Measurements from ENCODE around the gene SPTSSA. TPM values are rescaled to one million over a fixed set of nuclear protein-coding genes. Genes with fewer than 3 reads are reported as not detected.
"Not testable (repeated sequence)": the region's sequence is repeated elsewhere in the genome, so short reads cannot be mapped to it uniquely, and the experiment has no call there.

SPTSSA gene
- total and polyA plus RNA-seq, 12 donors = 20.6 to 205 (median 55.3) TPM

DNA sequence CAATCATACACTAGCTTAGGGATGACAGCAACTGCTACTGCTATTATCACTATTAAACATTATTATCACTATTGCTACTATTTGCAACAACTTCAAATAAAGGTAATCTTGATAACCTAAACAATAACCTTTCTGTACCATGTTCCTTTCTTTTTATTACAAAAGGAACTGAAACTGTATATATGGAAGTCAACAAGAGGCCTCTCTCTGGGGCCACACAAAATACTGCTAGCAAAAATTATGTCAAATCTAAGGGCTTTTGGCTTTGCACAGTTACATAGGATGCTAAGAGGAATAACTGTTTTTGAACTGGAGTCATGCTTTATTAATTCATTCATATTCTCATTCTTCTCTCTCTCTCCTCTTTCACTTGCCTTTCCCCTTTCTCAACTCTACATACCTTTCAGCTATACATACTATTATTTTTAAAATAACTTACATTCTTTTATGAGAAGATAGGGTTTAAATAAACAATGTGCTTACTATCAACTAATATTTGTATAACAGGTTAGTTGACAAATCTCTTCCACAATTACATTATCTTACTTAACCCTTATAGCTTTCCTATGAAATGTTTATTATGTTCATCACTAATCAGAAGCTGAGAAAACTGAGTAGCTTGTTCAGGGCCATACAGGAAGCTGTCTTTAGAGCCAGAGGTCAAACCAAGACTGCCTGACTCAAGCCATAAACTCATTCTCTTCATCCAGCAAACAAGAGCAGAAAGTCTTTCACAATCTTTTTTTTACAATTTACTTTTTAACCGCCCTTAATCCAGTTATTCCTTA lies 25.7 kb downstream of the SPTSSA start:
- no peak for TF ChIP-seq POLR2A (IDR thresholded peaks at IDR 0.05)
- TF ChIP-seq, protein P1, sequence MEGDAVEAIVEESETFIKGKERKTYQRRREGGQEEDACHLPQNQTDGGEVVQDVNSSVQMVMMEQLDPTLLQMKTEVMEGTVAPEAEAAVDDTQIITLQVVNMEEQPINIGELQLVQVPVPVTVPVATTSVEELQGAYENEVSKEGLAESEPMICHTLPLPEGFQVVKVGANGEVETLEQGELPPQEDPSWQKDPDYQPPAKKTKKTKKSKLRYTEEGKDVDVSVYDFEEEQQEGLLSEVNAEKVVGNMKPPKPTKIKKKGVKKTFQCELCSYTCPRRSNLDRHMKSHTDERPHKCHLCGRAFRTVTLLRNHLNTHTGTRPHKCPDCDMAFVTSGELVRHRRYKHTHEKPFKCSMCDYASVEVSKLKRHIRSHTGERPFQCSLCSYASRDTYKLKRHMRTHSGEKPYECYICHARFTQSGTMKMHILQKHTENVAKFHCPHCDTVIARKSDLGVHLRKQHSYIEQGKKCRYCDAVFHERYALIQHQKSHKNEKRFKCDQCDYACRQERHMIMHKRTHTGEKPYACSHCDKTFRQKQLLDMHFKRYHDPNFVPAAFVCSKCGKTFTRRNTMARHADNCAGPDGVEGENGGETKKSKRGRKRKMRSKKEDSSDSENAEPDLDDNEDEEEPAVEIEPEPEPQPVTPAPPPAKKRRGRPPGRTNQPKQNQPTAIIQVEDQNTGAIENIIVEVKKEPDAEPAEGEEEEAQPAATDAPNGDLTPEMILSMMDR (IDR thresholded peaks at IDR 0.05) = no peak
- H3K9me3 ChIP-seq (replicated peaks in 1 of 3) = no peaks in the 10 kb centered on the region
- no peak for DNase-seq
- H3K36me3 ChIP-seq (replicated peaks in 1 of 2) = no peaks in the 10 kb centered on the region
- H3K4me1 ChIP-seq (replicated peaks in 1 of 2) = peaks cover 4 to 24% of the 10 kb centered on the region in 2 donors
- H3K27me3 ChIP-seq = no peaks in the 10 kb centered on the region
- intact Hi-C loops (cut with DNase I) = no loop called here
- H3K27ac ChIP-seq = no peak overlapping the region
- WGBS, 4 donors = 37 to 69% (median 58%) methylated on average over 1 of the region's 1 CpG
- H3K4me3 ChIP-seq = no peak overlapping the region

DNA sequence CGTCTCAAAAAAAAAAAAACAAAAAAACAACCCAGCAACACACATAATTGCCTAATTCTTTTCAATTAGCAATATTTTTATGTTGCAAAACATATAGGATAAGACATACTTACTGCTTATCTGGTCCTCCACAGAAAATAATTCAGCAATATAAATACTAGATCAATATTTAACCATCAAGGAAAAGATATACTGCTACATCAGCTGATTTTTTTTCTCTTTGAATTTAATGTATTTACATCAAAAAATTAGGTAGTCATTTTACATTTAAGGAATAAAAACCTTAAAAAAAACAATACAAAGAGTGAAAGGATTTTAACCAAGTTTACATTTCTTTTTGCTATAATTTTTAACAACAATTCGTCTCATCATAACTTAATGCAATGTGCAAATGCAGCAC lies 28.1 kb downstream of the SPTSSA start:
- Histone ChIP-seq H3K36me3 (replicated peaks in 1 of 2) (no peaks in the 10 kb centered on the region), H3K27me3 (no peaks in the 10 kb centered on the region), H3K4me1 (replicated peaks in 1 of 2) (peaks cover 4 to 24% of the 10 kb centered on the region in 2 donors), H3K9me3 (replicated peaks in 1 of 3) (no peaks in the 10 kb centered on the region), H3K4me3 (no peak overlapping the region), H3K27ac (no peak overlapping the region)
- TF ChIP-seq, protein P1 (IDR thresholded peaks at IDR 0.05) = no peak
- TF ChIP-seq POLR2A (IDR thresholded peaks at IDR 0.05) = no peak
- intact Hi-C loops (cut with DNase I) = no loop called here
- DNase-seq = no peak
- WGBS, 4 donors = 92 to 98% (median 96%) methylated on average over 2 of the region's 2 CpGs

DNA sequence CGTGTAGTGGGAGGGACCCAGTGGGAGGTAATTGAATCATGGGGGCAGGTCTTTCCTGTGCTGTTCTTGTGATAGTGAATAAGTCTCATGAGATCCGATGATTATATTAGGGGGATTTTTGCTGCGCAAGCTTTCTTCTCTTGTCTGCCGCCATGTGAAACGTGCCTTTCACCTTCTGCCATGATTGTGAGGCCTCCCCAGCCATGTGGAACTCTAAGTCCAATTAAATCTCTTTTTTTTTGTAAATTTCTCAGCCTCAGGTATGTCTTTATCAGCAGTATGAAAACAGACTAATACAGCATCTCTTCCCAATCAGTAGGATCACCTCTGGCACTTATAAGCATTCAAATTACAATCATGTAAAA lies 34.0 kb downstream of the SPTSSA start:
- WGBS, 4 donors = 87 to 95% (median 92%) methylated on average over 5 of the region's 5 CpGs
- H3K9me3 ChIP-seq (replicated peaks in 1 of 3); H3K27ac ChIP-seq; intact Hi-C loops (cut with DNase I); H3K36me3 ChIP-seq (replicated peaks in 1 of 2); H3K4me3 ChIP-seq; H3K4me1 ChIP-seq (replicated peaks in 1 of 2); H3K27me3 ChIP-seq; DNase-seq: not testable (repeated sequence)

DNA sequence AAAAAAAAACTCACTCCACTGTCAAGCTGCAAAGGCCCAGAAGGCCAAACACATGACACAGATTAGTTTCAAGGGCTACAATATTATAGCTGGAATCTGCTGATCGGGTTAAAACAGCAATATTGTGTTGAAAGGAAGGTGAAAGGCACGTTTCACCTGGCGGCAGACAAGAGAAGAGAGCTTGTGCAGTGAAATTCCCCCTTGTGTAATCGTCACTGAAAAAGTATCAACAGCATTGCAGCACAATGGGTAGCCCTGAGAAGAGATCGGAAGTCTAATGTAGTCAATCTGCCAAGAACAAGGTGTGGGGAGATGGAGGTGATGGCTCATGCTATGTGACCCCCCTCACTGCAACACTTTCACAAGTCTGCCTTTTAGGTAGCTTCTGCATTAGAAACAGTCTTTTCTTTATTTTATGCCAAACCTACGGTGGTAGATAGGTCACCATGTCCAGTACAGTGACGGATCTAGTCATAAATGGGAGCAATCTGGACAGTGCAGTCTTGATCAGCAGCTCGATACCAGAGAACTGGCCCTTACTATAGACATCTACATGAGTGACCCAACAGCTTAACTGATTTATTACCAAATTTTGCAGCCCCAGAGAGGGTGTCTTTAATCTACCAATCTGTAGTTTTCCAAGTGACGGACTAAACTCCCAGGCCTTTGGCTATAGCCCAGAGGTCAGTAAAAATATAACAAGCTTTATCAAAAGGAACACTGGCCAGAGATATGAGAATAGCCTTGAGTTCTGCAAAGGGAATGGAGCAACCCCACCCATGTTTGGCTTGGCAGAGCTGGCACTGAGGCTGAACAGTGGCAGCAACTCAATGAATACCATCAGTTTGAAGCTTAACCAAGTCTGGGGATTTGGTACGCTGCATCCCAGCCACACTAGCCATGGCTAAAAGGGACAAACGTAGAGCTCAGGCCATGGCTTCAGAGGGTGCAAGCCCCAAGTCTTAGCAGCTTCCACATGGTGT lies 35.4 kb downstream of the SPTSSA start:
- peaks cover 0 to 6% of the 10 kb centered on the region in 2 donors for H3K4me1 ChIP-seq (replicated peaks in 1 of 2)
- no peak overlapping the region for H3K4me3 ChIP-seq
- WGBS, 4 donors = 65 to 72% (median 69%) methylated on average over 11 of the region's 11 CpGs
- no peaks in the 10 kb centered on the region for H3K36me3 ChIP-seq (replicated peaks in 1 of 2)
- H3K27me3 ChIP-seq = no peaks in the 10 kb centered on the region
- H3K27ac ChIP-seq = peak overlapping the region in 2 of 5 donors; percentile 10 to 64
- DNase-seq = peak in 6 of 7 donors; percentile 36 to 76 (median 56)
- intact Hi-C loops (cut with DNase I) = no loop called here
- no peaks in the 10 kb centered on the region for H3K9me3 ChIP-seq (replicated peaks in 1 of 3)
- TF ChIP-seq, protein P1 (IDR thresholded peaks at IDR 0.05) = no peak
